ENCODE results near the gene GRK5. TPM values are rescaled to one million over a fixed set of nuclear protein-coding genes. Genes with fewer than 3 reads are reported as not detected.

GRK5 gene
- total RNA-seq, 6 experiments from 2014 or later, result 5.9 to 11.5 (median 7.9) TPM

- intact Hi-C loops (cut with DNase I), result loop anchor here (10.0 kb wide), 1 partner anchor 246 kb away; no protein-coding TSS in a partner anchor
- H3K27me3 ChIP-seq, result no peaks in the 10 kb centered on the region
- 63% methylated on average over 6 of the region's 18 CpGs for WGBS (ENCODE audit: insufficient coverage, low coverage, low lambda C conversion rate, missing lambda C conversion rate)
- H3K4me3 ChIP-seq, result no peak overlapping the region
- no peaks in the 10 kb centered on the region for H3K9me3 ChIP-seq
- ATAC-seq, result peak in 1 of 4 donors; percentile 16
- no peaks in the 10 kb centered on the region for H3K36me3 ChIP-seq
- no peak for TF ChIP-seq POLR2A (IDR thresholded peaks at IDR 0.05)
- TF ChIP-seq, protein P1, sequence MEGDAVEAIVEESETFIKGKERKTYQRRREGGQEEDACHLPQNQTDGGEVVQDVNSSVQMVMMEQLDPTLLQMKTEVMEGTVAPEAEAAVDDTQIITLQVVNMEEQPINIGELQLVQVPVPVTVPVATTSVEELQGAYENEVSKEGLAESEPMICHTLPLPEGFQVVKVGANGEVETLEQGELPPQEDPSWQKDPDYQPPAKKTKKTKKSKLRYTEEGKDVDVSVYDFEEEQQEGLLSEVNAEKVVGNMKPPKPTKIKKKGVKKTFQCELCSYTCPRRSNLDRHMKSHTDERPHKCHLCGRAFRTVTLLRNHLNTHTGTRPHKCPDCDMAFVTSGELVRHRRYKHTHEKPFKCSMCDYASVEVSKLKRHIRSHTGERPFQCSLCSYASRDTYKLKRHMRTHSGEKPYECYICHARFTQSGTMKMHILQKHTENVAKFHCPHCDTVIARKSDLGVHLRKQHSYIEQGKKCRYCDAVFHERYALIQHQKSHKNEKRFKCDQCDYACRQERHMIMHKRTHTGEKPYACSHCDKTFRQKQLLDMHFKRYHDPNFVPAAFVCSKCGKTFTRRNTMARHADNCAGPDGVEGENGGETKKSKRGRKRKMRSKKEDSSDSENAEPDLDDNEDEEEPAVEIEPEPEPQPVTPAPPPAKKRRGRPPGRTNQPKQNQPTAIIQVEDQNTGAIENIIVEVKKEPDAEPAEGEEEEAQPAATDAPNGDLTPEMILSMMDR (IDR thresholded peaks at IDR 0.05), result no peak
- H3K4me1 ChIP-seq, result no peaks in the 10 kb centered on the region
- no peak overlapping the region for H3K27ac ChIP-seq
- DNase-seq, result peak in 1 of 3 donors; percentile 13
Observed at GRCh38 chr10:119441151-119441821, 233.9 kb downstream of the GRK5 start.

DNA sequence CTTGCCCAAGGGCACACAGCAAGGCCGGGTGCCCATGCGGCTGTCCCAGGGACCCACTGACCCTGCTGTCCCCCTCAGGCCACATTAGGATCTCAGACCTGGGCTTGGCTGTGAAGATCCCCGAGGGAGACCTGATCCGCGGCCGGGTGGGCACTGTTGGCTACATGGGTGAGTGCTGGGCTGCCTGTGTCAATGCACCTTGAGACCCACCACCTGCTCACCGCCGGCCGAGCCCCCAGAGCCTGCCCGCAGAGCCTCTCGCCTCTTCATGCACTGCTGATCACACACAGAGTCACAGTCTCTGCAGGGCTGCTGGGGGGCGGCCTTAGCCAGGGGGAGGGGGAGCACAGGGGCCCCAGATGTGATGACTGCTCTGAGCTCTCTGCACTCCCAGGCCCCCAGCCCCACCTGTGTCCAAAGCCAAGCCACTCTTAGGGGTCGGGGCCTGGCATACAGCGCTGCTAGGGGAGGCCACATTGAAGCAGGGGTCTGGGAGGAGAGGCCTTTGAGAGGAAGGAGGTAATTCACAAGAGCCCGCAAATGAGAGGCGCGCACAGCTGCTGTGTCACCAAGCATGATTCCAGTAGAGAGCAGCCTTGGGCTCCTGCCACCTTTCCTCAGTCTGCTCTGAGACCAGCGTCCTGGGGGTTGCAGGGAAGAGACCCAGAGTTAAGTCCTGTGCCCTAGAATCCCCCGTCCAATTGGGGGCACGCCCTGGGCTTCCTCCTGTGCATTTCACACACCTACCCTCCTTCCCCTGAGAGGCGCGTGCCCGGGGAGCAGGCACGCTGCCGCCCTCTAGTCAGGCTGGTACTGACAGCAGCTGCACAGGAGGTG is 234.8 kb downstream of the GRK5 start:
- no peak for ATAC-seq
- no peaks in the 10 kb centered on the region for H3K9me3 ChIP-seq
- H3K36me3 ChIP-seq, result no peaks in the 10 kb centered on the region
- peak in 1 of 3 donors; percentile 16 for DNase-seq
- 76% methylated on average over 5 of the region's 25 CpGs for WGBS (ENCODE audit: insufficient coverage, low coverage, low lambda C conversion rate, missing lambda C conversion rate)
- TF ChIP-seq, protein P1 (IDR thresholded peaks at IDR 0.05), result no peak
- TF ChIP-seq POLR2A (IDR thresholded peaks at IDR 0.05), result no peak
- no peak overlapping the region for H3K27ac ChIP-seq
- intact Hi-C loops (cut with DNase I), result loop anchor here (10.0 kb wide), 1 partner anchor 247 kb away; no protein-coding TSS in a partner anchor
- no peaks in the 10 kb centered on the region for H3K4me1 ChIP-seq
- no peak overlapping the region for H3K4me3 ChIP-seq
- H3K27me3 ChIP-seq, result no peaks in the 10 kb centered on the region

GRCh38 chr10:119442758-119443060 is 235.3 kb downstream of the GRK5 start:
- no peak overlapping the region for H3K27ac ChIP-seq
- TF ChIP-seq, protein P1 (IDR thresholded peaks at IDR 0.05), result no peak
- TF ChIP-seq POLR2A (IDR thresholded peaks at IDR 0.05), result no peak
- intact Hi-C loops (cut with DNase I), result loop anchor here (10.0 kb wide), 1 partner anchor 248 kb away; no protein-coding TSS in a partner anchor
- DNase-seq (peak in 1 of 3 donors; percentile 2), ATAC-seq (no peak)
- no peaks in the 10 kb centered on the region for H3K9me3 ChIP-seq
- no peaks in the 10 kb centered on the region for H3K4me1 ChIP-seq
- H3K27me3 ChIP-seq, result no peaks in the 10 kb centered on the region
- 76% methylated on average over 2 of the region's 4 CpGs for WGBS (ENCODE audit: insufficient coverage, low coverage, low lambda C conversion rate, missing lambda C conversion rate)
- H3K4me3 ChIP-seq, result no peak overlapping the region
- no peaks in the 10 kb centered on the region for H3K36me3 ChIP-seq

GRCh38 chr10:119443441-119443840 is 236.1 kb downstream of the GRK5 start:
- no CpG with 5 or more reads among the region's 15 CpGs for WGBS (ENCODE audit: insufficient coverage, low coverage, low lambda C conversion rate, missing lambda C conversion rate)
- no peak for ATAC-seq
- no peaks in the 10 kb centered on the region for H3K36me3 ChIP-seq
- no peaks in the 10 kb centered on the region for H3K27me3 ChIP-seq
- intact Hi-C loops (cut with DNase I), result loop anchor here (10.0 kb wide), 1 partner anchor 249 kb away; no protein-coding TSS in a partner anchor
- no peak for TF ChIP-seq POLR2A (IDR thresholded peaks at IDR 0.05)
- TF ChIP-seq, protein P1 (IDR thresholded peaks at IDR 0.05), result no peak
- no peaks in the 10 kb centered on the region for H3K4me1 ChIP-seq
- H3K9me3 ChIP-seq, result no peaks in the 10 kb centered on the region
- H3K4me3 ChIP-seq, result no peak overlapping the region
- DNase-seq, result peak in 1 of 3 donors; percentile 14
- H3K27ac ChIP-seq, result no peak overlapping the region

Data from right lobe of liver (tissue), 6 donors.